GM19455 (cell line): ENCODE results near the gene PLIN4.
"Not testable (repeated sequence)": the region's sequence is repeated elsewhere in the genome, so short reads cannot be mapped to it uniquely, and the experiment has no call there.

Source experiments
- ATAC-seq: cut with Tn5 transposase; IDR thresholded peaks from one replicate; pipeline ENCODE4 v1.9.1; 2021; ENCODE audit not compliant: unreplicated experiment

PLIN4 gene

GRCh38 chr19:4527377-4527776, 9.1 kb upstream of the PLIN4 start:
- not testable (repeated sequence) for ATAC-seq

GRCh38 chr19:4525563-4526002, 7.3 kb upstream of the PLIN4 start:
- no peak for ATAC-seq

GRCh38 chr19:4524808-4525562, 6.7 kb upstream of the PLIN4 start:
- no peak for ATAC-seq

GRCh38 chr19:4523306-4524110, 5.2 kb upstream of the PLIN4 start:
- ATAC-seq, result no peak

- no peak for ATAC-seq
Measured at GRCh38 chr19:4522291-4523002, 4.2 kb upstream of the PLIN4 start.

- no peak for ATAC-seq
Measured at GRCh38 chr19:4521888-4522242, 3.6 kb upstream of the PLIN4 start.

GRCh38 chr19:4521170-4521887, 3.0 kb upstream of the PLIN4 start:
- ATAC-seq, result no peak

GRCh38 chr19:4519521-4520277, 1.4 kb upstream of the PLIN4 start:
- ATAC-seq, result no peak

GRCh38 chr19:4519172-4519496, 848 bp upstream of the PLIN4 start:
- ATAC-seq, result no peak

- no peak for ATAC-seq
Measured at GRCh38 chr19:4517451-4518057, 732 bp downstream of the PLIN4 start.

- ATAC-seq, result no peak
Measured at GRCh38 chr19:4516939-4517300, 1.4 kb downstream of the PLIN4 start.

GRCh38 chr19:4516199-4516938, 1.9 kb downstream of the PLIN4 start:
- no peak for ATAC-seq

GRCh38 chr19:4515732-4516131, 2.6 kb downstream of the PLIN4 start:
- ATAC-seq, result no peak

GRCh38 chr19:4513248-4513647, 5.0 kb downstream of the PLIN4 start:
- ATAC-seq, result no peak

GRCh38 chr19:4512070-4512469, 6.2 kb downstream of the PLIN4 start:
- ATAC-seq, result no peak

GRCh38 chr19:4511300-4512054, 6.8 kb downstream of the PLIN4 start:
- no peak for ATAC-seq

GRCh38 chr19:4510435-4511255, 7.6 kb downstream of the PLIN4 start:
- no peak for ATAC-seq

- no peak for ATAC-seq
Measured at GRCh38 chr19:4508698-4509097, 9.6 kb downstream of the PLIN4 start.
